ENCODE data around the gene GNE.

DNA sequence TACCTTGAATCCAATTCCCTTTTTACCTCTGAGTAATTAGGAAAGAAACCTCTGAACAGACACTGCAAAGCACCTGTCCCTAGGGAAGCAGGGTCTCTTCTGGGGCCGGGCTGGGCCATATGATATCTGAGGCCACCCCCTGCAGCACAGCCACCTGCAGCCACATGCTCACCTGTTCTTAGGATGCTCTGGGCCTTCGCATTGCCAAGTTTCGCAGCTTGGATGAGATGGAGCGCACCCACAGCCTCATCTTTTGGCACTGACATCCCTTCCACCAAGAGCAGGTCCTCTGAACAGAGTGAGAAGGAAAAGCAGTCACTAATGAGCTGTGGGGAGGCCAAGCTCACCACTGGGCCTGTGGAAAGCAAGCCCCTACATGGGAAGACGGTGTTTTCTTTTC is 40.2 kb downstream of the GNE start:
- TF ChIP-seq, protein P1, sequence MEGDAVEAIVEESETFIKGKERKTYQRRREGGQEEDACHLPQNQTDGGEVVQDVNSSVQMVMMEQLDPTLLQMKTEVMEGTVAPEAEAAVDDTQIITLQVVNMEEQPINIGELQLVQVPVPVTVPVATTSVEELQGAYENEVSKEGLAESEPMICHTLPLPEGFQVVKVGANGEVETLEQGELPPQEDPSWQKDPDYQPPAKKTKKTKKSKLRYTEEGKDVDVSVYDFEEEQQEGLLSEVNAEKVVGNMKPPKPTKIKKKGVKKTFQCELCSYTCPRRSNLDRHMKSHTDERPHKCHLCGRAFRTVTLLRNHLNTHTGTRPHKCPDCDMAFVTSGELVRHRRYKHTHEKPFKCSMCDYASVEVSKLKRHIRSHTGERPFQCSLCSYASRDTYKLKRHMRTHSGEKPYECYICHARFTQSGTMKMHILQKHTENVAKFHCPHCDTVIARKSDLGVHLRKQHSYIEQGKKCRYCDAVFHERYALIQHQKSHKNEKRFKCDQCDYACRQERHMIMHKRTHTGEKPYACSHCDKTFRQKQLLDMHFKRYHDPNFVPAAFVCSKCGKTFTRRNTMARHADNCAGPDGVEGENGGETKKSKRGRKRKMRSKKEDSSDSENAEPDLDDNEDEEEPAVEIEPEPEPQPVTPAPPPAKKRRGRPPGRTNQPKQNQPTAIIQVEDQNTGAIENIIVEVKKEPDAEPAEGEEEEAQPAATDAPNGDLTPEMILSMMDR (IDR thresholded peaks at IDR 0.05): no peak
- TF ChIP-seq POLR2A (IDR thresholded peaks at IDR 0.05): no peak
